GM10248 (cell line): Measurements from ENCODE around the gene KRTCAP3.

Experiments used
- CTCF ChIA-PET: fragments of 300-600 bp; sonication (Branson Sonifier 250); formaldehyde crosslinking; extraction: SDS; loops from one replicate; lab custom pipeline; 2021; ENCODE audit warnings: antibody characterized with exemption; lab: Yijun Ruan, JAX
- POLR2A ChIA-PET: fragments of 350-650 bp; sonication (Branson Sonifier 250); formaldehyde crosslinking; extraction: SDS; loops from one replicate; lab custom pipeline; 2020; ENCODE audit warnings: antibody characterized with exemption; lab: Yijun Ruan, JAX
- DNase-seq: peaks from one replicate; pipeline ENCODE4 v3.0.0; 2012; ENCODE audit errors: extremely low spot score
- TF ChIP-seq, protein P1 (sequence below): IDR thresholded peaks from 2 replicates; pipeline ENCODE4 v1.5.1; 2012; ENCODE audit warnings: mild to moderate bottlenecking, low read depth; ENCODE audit errors: extremely low read depth, missing control alignments, control extremely low read depth

Gene KRTCAP3

DNA sequence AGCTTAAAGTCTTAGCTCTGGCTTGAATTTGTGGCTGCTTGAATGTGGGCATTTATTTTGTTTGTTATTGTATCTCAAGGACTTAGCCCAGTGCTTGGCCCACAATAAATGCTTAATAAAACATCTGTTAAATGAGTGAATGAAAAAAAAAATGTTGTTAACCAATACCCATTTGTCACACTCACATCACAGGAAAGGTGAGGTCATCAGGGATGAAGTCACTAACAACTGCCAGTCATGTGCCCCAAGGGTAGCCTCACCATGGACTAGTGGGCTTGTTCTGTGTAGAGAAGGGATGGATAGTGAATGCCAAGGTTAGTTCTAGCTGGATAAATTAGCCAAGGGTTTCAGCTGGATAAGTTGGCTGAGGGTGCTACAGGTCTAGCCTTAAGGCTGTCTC lies 10.8 kb upstream of the KRTCAP3 start:
- TF ChIP-seq, protein P1, sequence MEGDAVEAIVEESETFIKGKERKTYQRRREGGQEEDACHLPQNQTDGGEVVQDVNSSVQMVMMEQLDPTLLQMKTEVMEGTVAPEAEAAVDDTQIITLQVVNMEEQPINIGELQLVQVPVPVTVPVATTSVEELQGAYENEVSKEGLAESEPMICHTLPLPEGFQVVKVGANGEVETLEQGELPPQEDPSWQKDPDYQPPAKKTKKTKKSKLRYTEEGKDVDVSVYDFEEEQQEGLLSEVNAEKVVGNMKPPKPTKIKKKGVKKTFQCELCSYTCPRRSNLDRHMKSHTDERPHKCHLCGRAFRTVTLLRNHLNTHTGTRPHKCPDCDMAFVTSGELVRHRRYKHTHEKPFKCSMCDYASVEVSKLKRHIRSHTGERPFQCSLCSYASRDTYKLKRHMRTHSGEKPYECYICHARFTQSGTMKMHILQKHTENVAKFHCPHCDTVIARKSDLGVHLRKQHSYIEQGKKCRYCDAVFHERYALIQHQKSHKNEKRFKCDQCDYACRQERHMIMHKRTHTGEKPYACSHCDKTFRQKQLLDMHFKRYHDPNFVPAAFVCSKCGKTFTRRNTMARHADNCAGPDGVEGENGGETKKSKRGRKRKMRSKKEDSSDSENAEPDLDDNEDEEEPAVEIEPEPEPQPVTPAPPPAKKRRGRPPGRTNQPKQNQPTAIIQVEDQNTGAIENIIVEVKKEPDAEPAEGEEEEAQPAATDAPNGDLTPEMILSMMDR = no peak
- no peak for DNase-seq
- POLR2A ChIA-PET = no interaction called here
- CTCF ChIA-PET = interaction anchor here (0.9 to 3.1 kb wide), 13 partner anchors 8 to 252 kb away, joined by 3 to 26 read pairs (median 4); partner anchors contain the start of gene EIF2B4

DNA sequence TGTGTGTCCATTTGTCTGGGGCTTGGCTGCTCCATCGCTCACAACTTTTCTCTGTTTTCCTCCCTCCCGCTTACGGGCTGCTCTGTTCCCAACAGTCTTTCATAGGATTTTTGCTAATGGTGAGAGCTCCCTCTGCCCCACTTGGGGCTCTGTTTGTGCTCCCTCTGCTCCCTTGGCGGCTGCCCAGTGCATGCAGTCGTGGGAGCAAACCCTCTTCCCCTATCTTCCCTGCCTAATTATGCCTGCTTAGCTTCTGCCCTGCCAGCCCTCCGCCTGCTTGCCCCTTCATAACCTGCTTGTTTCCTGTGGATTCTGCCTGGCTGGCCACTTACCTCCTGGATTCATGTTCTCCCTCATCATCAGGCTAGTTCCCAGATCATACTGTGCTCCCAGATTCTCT lies 6.6 kb upstream of the KRTCAP3 start:
- ChIA-PET POLR2A (no interaction called here), CTCF (no interaction called here)
- DNase-seq = no peak
- TF ChIP-seq, protein P1 = no peak

DNA sequence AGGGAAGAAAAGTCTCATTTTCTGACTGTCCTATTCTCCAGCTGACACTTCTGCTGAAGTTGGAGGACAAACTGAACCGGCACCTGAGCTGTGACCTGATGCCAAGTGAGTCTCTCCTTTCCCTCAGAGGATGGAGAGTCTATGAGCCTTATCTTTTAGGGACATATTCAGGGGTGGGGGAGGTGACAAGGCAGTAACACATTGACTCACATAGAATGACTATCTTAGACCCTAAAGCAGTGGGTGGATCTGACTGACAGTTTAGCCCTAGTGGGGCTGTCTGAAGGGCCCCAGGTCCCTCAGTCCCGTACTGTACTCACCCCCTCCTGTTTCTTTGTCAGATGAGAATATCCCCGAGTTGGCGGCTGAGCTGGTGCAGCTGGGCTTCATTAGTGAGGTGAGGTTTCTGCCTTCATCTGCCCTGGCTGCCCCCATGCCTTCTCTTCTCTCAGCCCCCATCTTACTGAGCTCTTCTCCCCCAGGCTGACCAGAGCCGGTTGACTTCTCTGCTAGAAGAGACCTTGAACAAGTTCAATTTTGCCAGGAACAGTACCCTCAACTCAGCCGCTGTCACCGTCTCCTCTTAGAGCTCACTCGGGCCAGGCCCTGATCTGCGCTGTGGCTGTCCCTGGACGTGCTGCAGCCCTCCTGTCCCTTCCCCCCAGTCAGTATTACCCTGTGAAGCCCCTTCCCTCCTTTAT lies 805 bp upstream of the KRTCAP3 start:
- TF ChIP-seq, protein P1 = no peak
- CTCF ChIA-PET = interaction anchor here (1.1 to 5.4 kb wide), 2 partner anchors 11 to 12 kb away, joined by 3 to 26 read pairs; partner anchors contain the start of gene NRBP1

DNA sequence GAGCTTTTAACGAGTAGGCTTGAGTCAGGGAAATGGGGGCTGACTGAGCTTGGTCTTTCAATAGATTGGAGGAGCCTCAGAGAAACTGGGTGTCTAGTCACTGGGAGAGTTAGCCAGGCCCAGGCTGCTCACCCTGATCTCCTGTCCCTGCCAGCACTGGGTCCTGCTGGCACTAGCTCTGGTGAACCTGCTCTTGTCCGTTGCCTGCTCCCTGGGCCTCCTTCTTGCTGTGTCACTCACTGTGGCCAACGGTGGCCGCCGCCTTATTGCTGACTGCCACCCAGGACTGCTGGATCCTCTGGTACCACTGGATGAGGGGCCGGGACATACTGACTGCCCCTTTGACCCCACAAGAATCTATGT lies 720 bp downstream of the KRTCAP3 start:
- CTCF ChIA-PET = interaction anchor here (0.8 kb wide), 1 partner anchor 240 kb away, joined by 3 read pairs; no protein-coding TSS in a partner anchor
- POLR2A ChIA-PET = no interaction called here
- TF ChIP-seq, protein P1 = no peak
- no peak for DNase-seq

More for the DNA sequence above, 805 bp upstream of the KRTCAP3 start:
- no peak for DNase-seq
- POLR2A ChIA-PET = no interaction called here

DNA sequence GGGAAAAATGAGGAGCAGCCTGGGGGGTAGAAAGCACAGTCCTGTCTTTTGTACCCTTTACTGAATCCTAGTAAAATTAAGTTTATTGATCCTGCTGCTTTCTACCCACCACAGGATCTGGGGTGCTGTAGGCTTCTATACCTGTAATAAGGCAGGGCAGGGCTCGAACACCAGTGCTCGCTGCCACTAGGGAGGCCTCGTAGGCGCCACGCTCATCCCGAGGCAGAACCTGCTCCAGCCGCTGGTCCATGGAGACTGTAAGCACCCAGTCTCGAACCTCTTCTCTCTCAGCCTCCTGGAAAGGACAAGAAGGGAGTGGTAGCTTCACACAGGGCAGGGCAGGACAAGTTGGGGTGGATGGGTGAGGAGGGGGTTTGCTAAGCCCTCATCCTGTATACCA lies 3.0 kb downstream of the KRTCAP3 start:
- CTCF ChIA-PET = interaction anchor here (1.2 to 1.6 kb wide), 3 partner anchors 14 to 237 kb away, joined by 3 to 8 read pairs (median 4); no protein-coding TSS in a partner anchor
- POLR2A ChIA-PET = no interaction called here
- no peak for DNase-seq
- TF ChIP-seq, protein P1 = no peak

DNA sequence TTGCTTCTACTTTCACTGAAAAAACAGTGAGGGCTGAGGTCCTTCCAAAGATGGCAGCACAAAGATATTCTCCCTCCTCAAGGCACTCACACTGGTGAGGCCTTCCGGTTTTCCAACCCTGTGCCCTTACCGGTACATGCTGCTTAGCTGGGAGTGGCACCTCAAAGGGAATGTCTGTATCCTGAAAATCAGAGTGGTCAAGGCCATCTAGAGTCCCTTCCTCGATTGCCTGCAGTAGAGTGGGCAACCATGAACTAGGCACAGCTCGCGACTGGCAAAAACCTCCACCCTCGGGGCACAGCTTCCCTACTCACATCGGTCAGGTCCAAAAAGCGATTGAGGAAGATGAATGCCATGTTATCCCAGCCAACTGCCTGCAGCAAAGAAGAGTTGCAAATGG lies 3.4 kb downstream of the KRTCAP3 start:
- ChIA-PET CTCF (interaction anchor here (1.2 to 1.6 kb wide), 2 partner anchors 15 to 236 kb away, joined by 3 to 8 read pairs; no protein-coding TSS in a partner anchor), POLR2A (no interaction called here)
- DNase-seq = no peak
- TF ChIP-seq, protein P1 = no peak
